ENCODE measurements around the gene SULT1A2.
"Not testable (repeated sequence)": the region's sequence is repeated elsewhere in the genome, so short reads cannot be mapped to it uniquely, and the experiment has no call there.

The SULT1A2 gene

GRCh38 chr16:28561557-28562187, 35.2 kb downstream of the SULT1A2 start:
- DNase-seq (ENCODE audit: low spot score) (no peak), FAIRE-seq (no peak)

- FAIRE-seq (no peak), DNase-seq (ENCODE audit: low spot score) (no peak)
These were observed 38.4 kb downstream of the SULT1A2 start for GRCh38 chr16:28558456-28558855.

DNA sequence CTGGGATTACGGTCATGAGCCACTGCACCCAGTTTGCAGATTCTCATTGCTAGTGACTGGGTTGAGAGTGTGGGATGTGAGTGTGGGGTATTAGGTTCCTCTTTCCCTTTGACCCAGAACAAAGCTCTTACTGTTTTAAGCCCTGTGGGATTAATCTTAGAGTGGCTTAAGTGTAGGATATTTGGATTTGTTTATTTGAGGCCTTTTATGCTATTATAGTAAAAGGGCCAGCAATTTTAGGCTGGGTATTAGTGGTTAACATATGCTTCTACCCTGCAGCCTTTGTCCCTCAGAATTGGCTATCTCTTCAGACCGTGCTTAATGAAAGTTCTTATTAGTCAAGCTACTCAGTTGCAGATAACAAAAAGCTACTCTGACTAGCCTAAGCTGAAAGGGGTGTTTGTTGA, 39.9 kb downstream of the SULT1A2 start:
- DNase-seq (ENCODE audit: low spot score) (no peak), FAIRE-seq (no peak)

- DNase-seq (ENCODE audit: low spot score) (no peak), FAIRE-seq (no peak)
These were observed 41.3 kb downstream of the SULT1A2 start for GRCh38 chr16:28555561-28555960.

DNA sequence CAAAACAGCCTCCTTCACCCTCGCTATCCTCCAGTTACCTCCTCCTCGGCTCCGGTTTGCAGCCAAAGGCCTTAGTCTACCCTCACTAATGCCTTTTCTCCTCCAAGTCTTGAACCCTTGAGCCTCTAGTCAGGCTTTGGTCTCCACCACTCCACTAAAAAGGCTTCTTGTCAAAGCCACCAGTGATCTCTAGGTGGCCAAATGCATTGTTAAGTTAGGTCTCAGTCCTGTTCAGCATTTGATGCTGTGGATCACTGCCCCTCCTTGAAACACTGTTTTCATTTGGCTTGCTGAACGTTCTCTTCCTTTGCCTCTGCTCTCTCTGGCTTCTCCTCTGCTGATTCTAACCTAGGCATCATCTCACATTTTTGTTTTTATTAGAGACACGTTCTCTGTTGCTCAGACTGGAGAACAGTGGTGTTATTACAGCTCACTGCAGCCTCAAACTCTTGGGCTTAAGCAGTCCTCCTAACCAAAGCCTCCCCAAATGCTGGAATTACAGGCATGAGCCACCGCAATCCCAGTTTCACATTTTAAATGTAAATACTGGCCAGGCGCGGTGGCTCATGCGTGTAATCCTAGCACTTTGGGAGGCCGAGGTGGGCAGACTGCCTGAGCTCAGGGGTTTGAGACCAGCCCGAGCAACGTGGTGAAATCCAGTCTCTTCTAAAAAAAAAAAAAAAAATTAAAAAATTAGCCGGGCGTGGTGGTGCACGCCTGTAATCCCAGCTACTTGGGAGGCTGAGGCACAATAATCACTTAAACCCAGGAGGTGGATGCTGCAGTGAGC, 42.0 kb downstream of the SULT1A2 start:
- no peak for DNase-seq (ENCODE audit: low spot score)
- no peak for FAIRE-seq

- FAIRE-seq: no peak
These were observed 42.8 kb downstream of the SULT1A2 start, which contains the start of gene SGF29 for GRCh38 chr16:28553776-28554633. Gene SGF29, plus strand, starts transcription at chr16:28553920. Its CDS starts 27,150 bp downstream, at chr16:28581070.

GRCh38 chr16:28549301-28549899, 47.5 kb downstream of the SULT1A2 start:
- DNase-seq (ENCODE audit: low spot score) (no peak), FAIRE-seq (no peak)

More at GRCh38 chr16:28553776-28554633, 42.8 kb downstream of the SULT1A2 start, which contains the start of gene SGF29:
- DNase-seq (ENCODE audit: low spot score): peak; percentile 76

GRCh38 chr16:28548306-28548802, 48.5 kb downstream of the SULT1A2 start:
- FAIRE-seq (no peak), DNase-seq (ENCODE audit: low spot score) (no peak)

DNA sequence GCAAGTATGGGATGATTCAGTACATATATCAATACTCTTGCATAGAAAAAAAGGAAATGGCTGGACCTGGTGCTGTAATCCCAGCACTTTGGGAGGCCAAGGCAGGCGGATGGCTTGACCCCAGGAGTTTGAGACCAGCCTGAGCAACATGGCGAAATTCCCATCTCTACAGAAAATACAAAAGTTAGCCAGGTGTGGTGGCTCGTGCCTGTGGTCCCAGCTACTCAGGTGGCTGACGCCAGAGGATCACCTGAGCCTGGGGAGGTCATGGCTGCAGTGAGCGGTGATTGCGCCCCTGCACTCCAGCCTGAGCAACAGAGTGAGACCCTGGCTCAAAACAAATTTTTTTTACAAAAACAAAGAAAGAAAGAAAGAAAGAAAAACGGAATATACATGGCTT, 50.2 kb downstream of the SULT1A2 start:
- no peak for FAIRE-seq
- no peak for DNase-seq (ENCODE audit: low spot score)

DNA sequence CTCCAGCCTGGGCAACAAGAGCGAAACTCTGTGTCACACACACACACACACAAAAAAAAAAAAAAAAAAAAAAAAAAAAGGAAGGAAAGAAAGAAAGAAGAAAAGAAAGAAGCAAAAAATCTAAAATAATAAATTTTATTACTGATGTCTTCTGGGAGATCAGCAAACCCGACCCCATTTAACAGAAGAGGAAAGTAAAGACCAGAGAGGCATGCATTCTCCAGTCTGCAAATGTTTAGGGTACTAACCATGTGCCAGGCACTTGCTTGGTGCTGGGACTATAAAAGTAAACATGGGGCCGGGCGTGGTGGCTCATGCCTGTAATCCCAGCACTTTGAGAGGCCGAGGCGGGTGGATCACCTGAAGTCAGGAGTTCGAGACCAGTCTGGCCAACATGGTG, 50.9 kb downstream of the SULT1A2 start:
- not testable (repeated sequence) for FAIRE-seq; DNase-seq (ENCODE audit: low spot score)

- no peak for DNase-seq (ENCODE audit: low spot score)
- no peak for FAIRE-seq
These were observed 51.9 kb downstream of the SULT1A2 start for GRCh38 chr16:28544998-28545397.

GRCh38 chr16:28543072-28543471, 53.8 kb downstream of the SULT1A2 start:
- DNase-seq (ENCODE audit: low spot score) (no peak), FAIRE-seq (no peak)

DNA sequence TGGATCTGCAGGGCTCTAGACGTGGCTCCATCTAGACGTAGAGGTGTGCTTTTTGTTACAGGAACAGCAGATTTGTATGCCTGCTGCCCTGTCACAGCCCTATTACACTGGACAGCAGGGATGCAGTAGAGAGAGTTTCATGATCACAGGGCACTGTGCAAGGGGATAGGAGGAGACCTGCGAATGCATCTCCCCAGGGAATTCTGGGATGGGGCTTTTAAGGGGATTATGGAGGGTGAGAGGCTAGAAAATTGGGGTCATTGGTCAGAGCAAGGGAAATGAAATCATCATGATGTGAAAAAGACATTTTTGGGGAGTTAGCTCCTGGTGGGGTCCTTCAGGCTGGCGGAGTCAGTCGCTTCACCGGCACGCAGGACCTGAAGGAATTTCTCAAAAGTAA, 54.2 kb downstream of the SULT1A2 start:
- DNase-seq (ENCODE audit: low spot score): no peak
- FAIRE-seq: no peak

Measured in RCC 7860 (cell line).